Tibial nerve (tissue), 4 donors: Measurements from ENCODE around the gene MAST2. TPM values are rescaled to one million over a fixed set of nuclear protein-coding genes. Genes with fewer than 3 reads are reported as not detected.
"Not testable (repeated sequence)": the region's sequence is repeated elsewhere in the genome, so short reads cannot be mapped to it uniquely, and the experiment has no call there.

Experiments
- DNase-seq, 2 donors: peaks; one replicate each; pipeline ENCODE4 v3.0.0-alpha.2; 2019; ENCODE audit warnings: low spot score in 2 of 2
- H3K27ac ChIP-seq, 4 donors: fragments of 200-600 bp; sonication (generic) in 3 of 4; one replicate each; pipeline ENCODE4 v1.5.1; 2017 to 2019; ENCODE audit warnings: mild to moderate bottlenecking in 1 of 4
- H3K27me3 ChIP-seq, 2 donors: fragments of 200-600 bp; sonication (generic) in 1 of 2; one replicate each; pipeline versions ENCODE4 v1.5.1 to v1.6.0; 2017 to 2019
- H3K36me3 ChIP-seq, 3 donors: fragments of 200-600 bp; sonication (generic); one replicate each; pipeline ENCODE4 v1.5.1; 2018 to 2019
- H3K4me1 ChIP-seq, 4 donors: fragments of 200-600 bp; sonication (generic) in 3 of 4; one replicate each; pipeline ENCODE4 v1.5.1; 2017 to 2019
- H3K4me3 ChIP-seq, 4 donors: fragments of 200-600 bp; sonication (generic) in 3 of 4; one replicate each; pipeline ENCODE4 v1.5.1; 2017 to 2019; ENCODE audit warnings: mild to moderate bottlenecking in 1 of 4, moderate library complexity in 1 of 4
- H3K9me3 ChIP-seq, 4 donors: fragments of 200-600 bp; sonication (generic) in 3 of 4; one replicate each; pipeline ENCODE4 v1.5.1; 2017 to 2019
- CTCF ChIP-seq, 5 experiments: fragments of 200-600 bp in 3 of 5; fragments of 450-650 bp in 2 of 5; sonication (generic) in 3 of 5; IDR thresholded peaks; one replicate each; pipeline ENCODE4 v1.5.1; 2016 to 2019; ENCODE audit warnings: antibody characterized with exemption in 5 of 5, mild to moderate bottlenecking in 3 of 5, moderate library complexity in 2 of 5
- EP300 ChIP-seq, 2 donors: sonication (generic); formaldehyde crosslinking; IDR thresholded peaks; one replicate each; pipeline ENCODE4 v1.6.1; 2017; ENCODE audit warnings: antibody characterized with exemption in 2 of 2, mild to moderate bottlenecking in 1 of 2
- POLR2A ChIP-seq, 2 donors: fragments of 450-650 bp; IDR thresholded peaks; one replicate each; pipeline ENCODE4 v1.6.1; 2017; ENCODE audit warnings: antibody characterized with exemption in 2 of 2, mild to moderate bottlenecking in 2 of 2, moderate library complexity in 2 of 2
- WGBS, 2 donors: methylation state at CpG; one replicate each; pipeline ENCODE4 v1.1.5; 2018; 5-methylcytosine and 5-hydroxymethylcytosine counted together
- total RNA-seq, 4 donors: library from RNA; depleted of rRNA; stranded (reverse); fragments of >200 nt; gene quantifications; one replicate each; pipeline ENCODE4 v1.1.0, GENCODE V29; 2016

Gene MAST2
- total RNA-seq, 4 donors from 2014 or later: 38.0 to 122 (median 57.1) TPM

DNA sequence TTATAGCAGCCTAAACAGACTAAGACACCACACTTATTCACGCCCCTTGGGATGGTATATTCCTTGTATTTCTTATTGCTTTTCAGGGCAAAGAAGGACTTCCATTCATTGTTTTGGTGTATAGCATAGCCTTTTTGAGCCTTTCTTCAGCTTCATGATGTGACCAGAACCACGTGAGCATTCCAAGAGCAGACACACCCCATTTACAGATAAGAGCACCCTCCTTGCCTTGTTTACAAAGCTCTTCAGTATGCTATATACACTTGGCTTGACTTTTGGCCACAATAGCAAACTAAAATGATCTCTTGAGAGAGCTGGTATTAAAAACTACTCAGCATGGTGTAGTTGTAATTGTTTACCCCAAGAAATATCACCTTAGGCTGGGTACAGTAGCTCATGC, 250.3 kb downstream of the MAST2 start:
- Histone ChIP-seq H3K36me3 (peaks cover 0 to 6% (median 0%) of the 10 kb centered on the region in 3 donors), H3K27ac (no peak overlapping the region), H3K4me3 (no peak overlapping the region), H3K9me3 (no peaks in the 10 kb centered on the region), H3K27me3 (no peaks in the 10 kb centered on the region), H3K4me1 (no peaks in the 10 kb centered on the region)
- 77 to 80% methylated on average over 2 of the region's 2 CpGs for WGBS, 2 donors
- TF ChIP-seq POLR2A (IDR thresholded peaks at IDR 0.05) (no peak), EP300 (IDR thresholded peaks at IDR 0.05) (no peak), CTCF (IDR thresholded peaks at IDR 0.05) (no peak)
- DNase-seq: no peak

DNA sequence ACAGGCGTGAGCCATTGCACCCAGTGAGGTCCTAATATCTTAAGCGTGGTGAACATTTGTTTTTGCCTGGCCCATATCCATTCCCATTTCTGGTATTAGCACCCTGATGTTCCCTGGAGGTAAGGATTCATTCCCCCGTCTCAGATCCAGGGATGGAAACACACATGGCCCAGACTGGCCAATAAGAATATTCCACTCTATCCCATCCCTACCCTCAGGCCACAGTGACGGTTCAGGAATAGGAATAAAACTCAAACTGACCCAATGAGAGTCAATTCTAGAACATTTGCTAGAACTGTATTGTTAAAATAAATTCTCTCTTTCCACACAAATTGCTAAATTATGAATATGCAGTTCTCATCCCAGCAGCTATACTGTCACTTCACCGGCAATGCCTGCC, 252.9 kb downstream of the MAST2 start:
- no peak for TF ChIP-seq EP300 (IDR thresholded peaks at IDR 0.05)
- TF ChIP-seq POLR2A (IDR thresholded peaks at IDR 0.05): no peak
- TF ChIP-seq CTCF (IDR thresholded peaks at IDR 0.05): no peak

GRCh38 chr1:46057215-46057614, 253.8 kb downstream of the MAST2 start:
- H3K27me3 ChIP-seq, DNase-seq, H3K36me3 ChIP-seq, H3K9me3 ChIP-seq, H3K27ac ChIP-seq, H3K4me3 ChIP-seq, H3K4me1 ChIP-seq: not testable (repeated sequence)
- WGBS, 2 donors: 94% methylated on average over 4 of the region's 4 CpGs

More for the DNA sequence above, 252.9 kb downstream of the MAST2 start:
- Histone ChIP-seq H3K9me3 (no peaks in the 10 kb centered on the region), H3K4me3 (no peak overlapping the region), H3K27me3 (no peaks in the 10 kb centered on the region), H3K27ac (no peak overlapping the region), H3K4me1 (no peaks in the 10 kb centered on the region), H3K36me3 (peaks cover 0 to 6% (median 0%) of the 10 kb centered on the region in 3 donors)
- WGBS, 2 donors: 93 to 97% methylated on average over 5 of the region's 5 CpGs
- no peak for DNase-seq

DNA sequence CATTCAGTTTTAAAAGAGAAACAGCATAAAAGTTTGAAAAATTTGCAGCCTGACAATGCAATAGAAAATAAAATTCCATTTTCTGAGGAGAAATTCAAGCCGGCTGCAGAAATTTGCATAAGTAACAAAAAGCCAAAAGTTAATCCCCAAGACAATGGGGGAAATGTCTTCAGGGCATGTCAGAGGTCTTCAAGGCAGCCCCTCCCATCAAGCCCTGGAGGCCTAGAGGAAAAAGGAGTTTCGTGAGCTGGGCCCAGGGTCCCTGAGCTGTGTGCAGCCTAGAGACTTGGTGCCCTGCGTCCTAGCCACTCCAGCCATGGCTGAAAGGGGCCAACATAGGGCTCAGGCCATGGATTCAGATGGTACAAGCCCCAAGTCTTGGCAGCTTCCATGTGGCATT, 254.4 kb downstream of the MAST2 start:
- 81 to 86% methylated on average over 3 of the region's 3 CpGs for WGBS, 2 donors
- Histone ChIP-seq H3K9me3 (no peaks in the 10 kb centered on the region), H3K4me3 (no peak overlapping the region), H3K36me3 (peaks cover 0 to 6% (median 0%) of the 10 kb centered on the region in 3 donors), H3K4me1 (no peaks in the 10 kb centered on the region), H3K27ac (no peak overlapping the region), H3K27me3 (no peaks in the 10 kb centered on the region)
- no peak for DNase-seq
- TF ChIP-seq CTCF (IDR thresholded peaks at IDR 0.05) (no peak), EP300 (IDR thresholded peaks at IDR 0.05) (no peak), POLR2A (IDR thresholded peaks at IDR 0.05) (no peak)

DNA sequence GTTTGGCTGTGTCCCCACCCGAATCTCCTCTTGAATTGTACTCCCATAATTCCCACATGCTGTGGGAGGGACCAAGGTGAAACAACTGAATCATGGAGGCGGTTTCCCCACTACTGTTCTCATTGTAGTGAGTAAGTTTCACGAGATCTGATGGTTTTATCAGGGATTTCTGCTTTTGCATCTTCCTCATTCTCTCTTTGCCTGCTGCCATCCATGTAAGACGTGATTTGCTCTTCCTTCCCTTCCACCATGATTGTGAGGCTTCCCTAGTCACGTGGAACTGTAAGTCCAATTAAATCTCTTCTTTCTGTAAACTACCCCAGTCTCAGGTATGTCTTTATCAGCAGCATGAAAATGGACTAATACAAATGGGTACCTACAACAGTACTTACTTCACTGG, 255.5 kb downstream of the MAST2 start:
- no peak for DNase-seq
- TF ChIP-seq EP300 (IDR thresholded peaks at IDR 0.05) (no peak), POLR2A (IDR thresholded peaks at IDR 0.05) (no peak), CTCF (IDR thresholded peaks at IDR 0.05) (no peak)
- H3K4me1 ChIP-seq: no peaks in the 10 kb centered on the region
- H3K4me3 ChIP-seq: no peak overlapping the region
- H3K9me3 ChIP-seq: no peaks in the 10 kb centered on the region
- H3K27me3 ChIP-seq: no peaks in the 10 kb centered on the region
- no peak overlapping the region for H3K27ac ChIP-seq
- H3K36me3 ChIP-seq: peaks cover 0 to 6% (median 0%) of the 10 kb centered on the region in 3 donors
- 93 to 98% methylated on average over 5 of the region's 5 CpGs for WGBS, 2 donors

DNA sequence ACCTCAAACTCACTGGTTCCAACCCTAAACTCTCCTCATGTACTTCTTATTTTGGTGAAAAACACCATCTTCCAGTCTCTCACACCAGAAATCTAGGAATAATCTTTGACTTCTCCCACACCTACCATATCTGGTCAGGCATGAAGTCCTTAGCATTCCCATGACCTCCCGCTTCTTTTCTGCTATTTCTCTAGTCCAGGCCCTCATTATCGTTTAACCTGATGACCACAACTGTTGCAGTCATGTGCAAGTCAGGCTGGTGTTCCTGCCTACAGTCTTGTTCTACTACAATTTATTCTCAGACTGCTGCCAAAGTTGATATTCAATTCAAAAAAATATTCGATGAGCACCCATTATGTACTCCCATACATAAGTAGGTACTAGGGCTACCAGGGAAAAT, 257.7 kb downstream of the MAST2 start:
- 63 to 81% methylated on average over 3 of the region's 3 CpGs for WGBS, 2 donors
- Histone ChIP-seq H3K4me1 (no peaks in the 10 kb centered on the region), H3K27ac (no peak overlapping the region), H3K4me3 (no peak overlapping the region), H3K9me3 (no peaks in the 10 kb centered on the region), H3K36me3 (peaks cover 0 to 6% (median 0%) of the 10 kb centered on the region in 3 donors), H3K27me3 (no peaks in the 10 kb centered on the region)
- no peak for DNase-seq
- TF ChIP-seq POLR2A (IDR thresholded peaks at IDR 0.05) (no peak), CTCF (IDR thresholded peaks at IDR 0.05) (no peak), EP300 (IDR thresholded peaks at IDR 0.05) (no peak)
